Progenitor cell of endocrine pancreas (in vitro differentiated cells): Measurements from ENCODE around the gene CYBA. TPM values are rescaled to one million over a fixed set of nuclear protein-coding genes. Genes with fewer than 3 reads are reported as not detected.

Source experiments
- DNase-seq: peaks from one replicate; pipeline ENCODE4 v3.0.0; 2021; ENCODE audit warnings: low spot score; ENCODE audit not compliant: unreplicated experiment
- H3K27ac Mint-ChIP-seq: 2 replicates; pipeline ENCODE4 v1.8.0; 2021; ENCODE audit warnings: mild to moderate bottlenecking, moderate library complexity, mixed read lengths
- H3K27me3 Mint-ChIP-seq: 2 replicates; pipeline ENCODE4 v1.8.0; 2021; ENCODE audit warnings: mixed read lengths
- H3K36me3 Mint-ChIP-seq: 2 replicates; pipeline ENCODE4 v1.8.0; 2022; ENCODE audit warnings: mixed read lengths; ENCODE audit not compliant: insufficient read depth
- H3K4me1 Mint-ChIP-seq: 2 replicates; pipeline ENCODE4 v1.8.0; 2021; ENCODE audit warnings: low read depth, mixed read lengths
- H3K4me3 Mint-ChIP-seq: 2 replicates; pipeline ENCODE4 v1.8.0; 2021; ENCODE audit warnings: low read depth, mild to moderate bottlenecking, moderate library complexity, mixed read lengths
- H3K9me3 Mint-ChIP-seq: 2 replicates; pipeline ENCODE4 v1.8.0; 2021; ENCODE audit warnings: low read depth, mixed read lengths
- total RNA-seq: library from RNA; stranded (reverse); gene quantifications from 2 replicates; pipeline ENCODE4 v1.2.1, GENCODE V29; 2021
- TF ChIP-seq, protein P1 (sequence below): fragments of 200-600 bp; sonication (generic); IDR thresholded peaks from one replicate; pipeline ENCODE4 v1.5.0; 2021; ENCODE audit warnings: antibody characterized with exemption, mild to moderate bottlenecking; ENCODE audit not compliant: unreplicated experiment

Gene CYBA
- total RNA-seq, 1 donor from 2014 or later: 111 TPM

DNA sequence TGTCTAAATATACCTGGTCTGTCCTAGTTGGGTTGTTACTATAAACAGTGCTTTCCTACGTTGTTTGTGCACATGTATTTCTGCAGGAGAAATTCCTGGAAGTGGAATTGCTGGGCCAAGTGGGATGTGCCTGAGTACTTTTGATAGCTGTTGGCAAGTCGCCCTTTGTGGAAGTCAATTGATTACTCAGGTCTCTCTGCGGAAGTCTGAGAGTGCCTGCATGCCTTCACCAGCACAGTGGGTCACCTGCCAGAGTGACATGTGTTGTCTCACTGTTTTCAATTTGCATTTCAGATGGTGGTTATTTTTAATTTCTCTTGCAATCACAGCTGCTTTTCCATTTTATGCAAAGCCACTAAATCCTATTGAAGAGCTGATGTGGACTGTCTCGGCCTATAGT, 14.3 kb upstream of the CYBA start:
- H3K9me3 Mint-ChIP-seq: no peaks in the 10 kb centered on the region
- TF ChIP-seq, protein P1, sequence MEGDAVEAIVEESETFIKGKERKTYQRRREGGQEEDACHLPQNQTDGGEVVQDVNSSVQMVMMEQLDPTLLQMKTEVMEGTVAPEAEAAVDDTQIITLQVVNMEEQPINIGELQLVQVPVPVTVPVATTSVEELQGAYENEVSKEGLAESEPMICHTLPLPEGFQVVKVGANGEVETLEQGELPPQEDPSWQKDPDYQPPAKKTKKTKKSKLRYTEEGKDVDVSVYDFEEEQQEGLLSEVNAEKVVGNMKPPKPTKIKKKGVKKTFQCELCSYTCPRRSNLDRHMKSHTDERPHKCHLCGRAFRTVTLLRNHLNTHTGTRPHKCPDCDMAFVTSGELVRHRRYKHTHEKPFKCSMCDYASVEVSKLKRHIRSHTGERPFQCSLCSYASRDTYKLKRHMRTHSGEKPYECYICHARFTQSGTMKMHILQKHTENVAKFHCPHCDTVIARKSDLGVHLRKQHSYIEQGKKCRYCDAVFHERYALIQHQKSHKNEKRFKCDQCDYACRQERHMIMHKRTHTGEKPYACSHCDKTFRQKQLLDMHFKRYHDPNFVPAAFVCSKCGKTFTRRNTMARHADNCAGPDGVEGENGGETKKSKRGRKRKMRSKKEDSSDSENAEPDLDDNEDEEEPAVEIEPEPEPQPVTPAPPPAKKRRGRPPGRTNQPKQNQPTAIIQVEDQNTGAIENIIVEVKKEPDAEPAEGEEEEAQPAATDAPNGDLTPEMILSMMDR: no peak
- H3K27me3 Mint-ChIP-seq: no peaks in the 10 kb centered on the region
- DNase-seq: no peak
- H3K4me1 Mint-ChIP-seq: peaks cover 6% of the 10 kb centered on the region
- H3K4me3 Mint-ChIP-seq: peak overlapping the region; percentile 52
- H3K36me3 Mint-ChIP-seq: peaks cover 3% of the 10 kb centered on the region
- no peak overlapping the region for H3K27ac Mint-ChIP-seq

DNA sequence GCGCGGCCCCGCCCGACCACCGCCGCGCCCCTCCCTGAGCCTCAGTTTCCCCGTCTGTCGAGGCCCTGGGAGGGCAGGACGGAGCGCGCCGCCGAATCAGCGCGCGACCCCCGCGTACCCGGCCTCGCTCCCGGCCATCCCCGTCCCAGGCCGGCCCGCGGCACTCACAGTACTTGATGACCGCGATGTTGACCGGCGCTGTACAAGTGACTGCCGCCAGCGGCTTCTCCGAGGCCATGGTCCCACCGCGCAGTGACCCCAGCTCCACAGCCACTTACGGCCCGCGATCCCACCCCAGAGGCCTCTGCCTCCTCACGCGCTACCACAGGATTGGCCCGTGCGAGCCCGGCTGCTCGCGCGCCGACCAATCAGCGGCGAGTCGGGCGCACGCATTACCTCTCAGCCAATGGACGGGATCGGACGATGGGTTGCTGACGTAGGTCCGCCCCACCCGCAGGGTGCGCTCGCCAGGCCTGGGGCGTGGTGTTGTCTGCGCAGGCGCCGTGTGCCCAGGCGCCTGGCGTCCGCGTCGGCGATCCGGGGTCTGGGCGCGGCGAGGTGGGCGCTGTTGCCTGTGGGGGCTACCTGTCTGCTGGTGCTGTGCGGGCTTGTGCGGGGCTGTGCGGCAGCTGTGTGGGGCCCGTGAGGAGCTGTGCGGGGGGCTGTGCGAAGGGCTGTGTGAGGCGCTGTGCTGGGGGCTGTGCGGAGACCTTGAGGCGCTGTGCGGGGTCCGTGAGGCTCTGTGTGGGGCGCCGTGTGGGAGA, 12.2 kb upstream of the CYBA start, which contains the start of gene MVD:
MVD (minus strand) TSS at position 249 of the 764 bp plus-strand sequence; CDS start at position 238, 11 bp downstream.
- no peaks in the 10 kb centered on the region for H3K27me3 Mint-ChIP-seq
- no peaks in the 10 kb centered on the region for H3K9me3 Mint-ChIP-seq

GRCh38 chr16:88662222-88662842, 11.5 kb upstream of the CYBA start:
- TF ChIP-seq, protein P1: no peak
- peak; percentile 16 for DNase-seq
- peak overlapping the region; percentile 89 for H3K4me3 Mint-ChIP-seq

More for the DNA sequence above, 12.2 kb upstream of the CYBA start, which contains the start of gene MVD:
- peak; percentile 95 for DNase-seq
- Mint-ChIP-seq H3K4me1 (peaks cover 6% of the 10 kb centered on the region), H3K27ac (peak within 1 kb of the TSS; percentile 93), H3K4me3 (peak within 1 kb of the TSS; percentile 89), H3K36me3 (peaks cover 4% of the 10 kb centered on the region)
- TF ChIP-seq, protein P1: no peak

DNA sequence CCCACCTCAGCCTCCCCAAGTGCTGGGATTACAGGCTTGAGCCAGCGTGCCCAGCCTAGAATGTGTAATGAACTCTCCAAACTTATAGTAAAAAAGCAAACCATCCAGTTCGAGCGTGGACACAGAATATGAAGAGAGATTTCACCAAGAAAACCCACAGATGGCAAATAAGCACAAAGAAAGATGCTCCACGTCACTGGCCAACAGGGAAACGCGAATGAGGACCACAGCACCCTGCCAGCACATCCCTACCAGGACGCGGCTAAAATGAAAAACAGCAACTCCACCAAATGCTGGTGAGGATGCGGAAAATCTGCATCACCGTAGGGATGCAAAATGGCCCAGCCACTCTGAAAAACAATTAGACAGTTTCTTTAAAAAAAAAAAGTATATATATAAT, 10.6 kb upstream of the CYBA start:
- no peaks in the 10 kb centered on the region for H3K9me3 Mint-ChIP-seq
- no peaks in the 10 kb centered on the region for H3K27me3 Mint-ChIP-seq
- H3K4me1 Mint-ChIP-seq: peaks cover 6% of the 10 kb centered on the region
- TF ChIP-seq, protein P1: no peak
- peak overlapping the region; percentile 59 for H3K4me3 Mint-ChIP-seq
- DNase-seq: no peak
- H3K36me3 Mint-ChIP-seq: peaks cover 4% of the 10 kb centered on the region
- H3K27ac Mint-ChIP-seq: no peak overlapping the region

More at GRCh38 chr16:88662222-88662842, 11.5 kb upstream of the CYBA start:
- Mint-ChIP-seq H3K9me3 (no peaks in the 10 kb centered on the region), H3K27ac (peak overlapping the region; percentile 55), H3K27me3 (no peaks in the 10 kb centered on the region), H3K36me3 (peaks cover 4% of the 10 kb centered on the region), H3K4me1 (peaks cover 6% of the 10 kb centered on the region)

- DNase-seq: peak; percentile 7
- no peak overlapping the region for H3K27ac Mint-ChIP-seq
- TF ChIP-seq, protein P1: no peak
- H3K9me3 Mint-ChIP-seq: no peaks in the 10 kb centered on the region
- no peaks in the 10 kb centered on the region for H3K27me3 Mint-ChIP-seq
- peaks cover 6% of the 10 kb centered on the region for H3K36me3 Mint-ChIP-seq
- peaks cover 6% of the 10 kb centered on the region for H3K4me1 Mint-ChIP-seq
- no peak overlapping the region for H3K4me3 Mint-ChIP-seq
These were observed 8.3 kb upstream of the CYBA start for GRCh38 chr16:88659160-88659559.
